Activated gamma-delta T cell treated with anti-CD3 and anti-CD28 coated beads, Interleukin-2, amount 50 U/mL, for 16 hours (primary cell): ENCODE data around the gene FABP3.

ENCODE experiments used
- DNase-seq: peaks from one replicate; pipeline ENCODE4 v3.0.0-alpha.2; 2020; ENCODE audit warnings: low read depth

Gene FABP3

DNA sequence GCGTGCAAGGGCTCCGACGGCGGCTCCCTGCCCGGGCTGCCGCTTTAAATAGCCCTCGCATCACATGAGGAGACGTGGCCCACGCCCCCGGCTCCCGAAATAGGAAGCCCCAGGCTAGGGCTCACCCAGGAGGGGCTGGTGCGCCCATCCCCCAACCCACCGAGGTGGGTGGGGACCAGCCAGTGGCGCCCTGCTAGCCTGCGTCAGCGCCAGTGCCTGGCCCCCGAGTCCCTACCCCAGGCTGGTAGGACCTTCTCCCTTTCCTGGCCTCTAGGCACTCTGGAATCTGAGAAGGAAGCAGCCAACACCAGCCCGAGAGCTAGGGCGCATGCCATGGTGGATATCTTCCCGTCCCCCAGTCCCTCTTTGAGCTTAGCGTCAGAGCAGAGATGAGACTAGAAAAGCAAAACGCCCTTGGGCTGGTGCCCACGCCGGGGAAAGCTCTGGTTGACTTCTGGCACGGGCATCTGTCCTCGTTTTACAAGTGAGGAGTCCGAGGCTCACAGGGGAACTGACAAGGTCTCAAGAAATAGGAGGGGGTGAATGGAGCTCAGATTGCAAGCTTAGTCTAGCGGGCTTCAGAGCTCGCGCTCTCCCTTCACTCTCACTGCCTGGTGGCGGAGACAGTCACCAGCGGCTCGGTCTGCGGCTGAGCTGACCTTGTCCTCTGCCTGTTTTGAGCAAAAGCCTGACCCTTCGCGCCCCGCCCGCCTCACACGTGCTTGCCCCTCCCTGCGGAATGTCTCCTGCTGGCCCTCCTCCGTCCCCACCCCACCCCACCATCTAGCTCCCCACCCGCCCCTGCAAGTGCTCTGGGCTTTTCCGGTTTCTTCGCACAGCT, at the start of gene FABP3:
FABP3 (minus strand) TSS at position 21 of the 841 bp plus-strand sequence. CDS start 62 bp downstream, outside the sequence.
- no peak for DNase-seq

DNA sequence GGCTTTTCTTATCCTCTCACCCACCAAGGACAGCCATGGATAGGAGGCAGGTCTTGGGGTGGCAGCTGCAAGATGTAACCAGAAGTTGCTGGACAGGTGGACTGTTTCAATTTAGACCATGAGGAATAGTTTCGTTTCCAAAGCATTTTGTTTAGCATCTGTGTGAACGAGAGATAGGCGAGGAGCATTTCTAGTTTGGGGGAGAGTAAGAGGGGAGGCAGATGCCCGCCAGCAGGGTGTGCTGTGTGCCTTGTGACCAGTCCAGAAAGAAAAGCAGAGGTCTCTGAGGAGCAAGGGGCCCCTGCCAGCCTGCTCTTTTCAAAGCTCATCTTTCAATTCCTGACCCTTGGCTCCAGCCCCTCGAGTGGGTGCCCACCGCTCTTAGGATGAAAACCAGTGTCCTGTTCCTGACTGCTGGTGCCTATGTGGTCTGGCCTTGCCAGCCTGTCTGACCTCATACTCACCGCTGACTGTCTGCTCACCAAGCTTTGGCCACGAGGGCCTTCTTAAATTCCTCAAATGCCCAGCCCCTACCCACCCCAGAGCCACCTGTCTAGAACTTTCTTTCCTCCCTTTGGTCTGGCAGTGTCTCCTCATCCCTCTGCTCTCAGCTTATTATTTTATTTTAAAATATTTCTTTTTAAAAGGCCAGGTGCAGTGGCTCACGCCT, 48.6 kb upstream of the FABP3 start:
- DNase-seq: no peak

DNA sequence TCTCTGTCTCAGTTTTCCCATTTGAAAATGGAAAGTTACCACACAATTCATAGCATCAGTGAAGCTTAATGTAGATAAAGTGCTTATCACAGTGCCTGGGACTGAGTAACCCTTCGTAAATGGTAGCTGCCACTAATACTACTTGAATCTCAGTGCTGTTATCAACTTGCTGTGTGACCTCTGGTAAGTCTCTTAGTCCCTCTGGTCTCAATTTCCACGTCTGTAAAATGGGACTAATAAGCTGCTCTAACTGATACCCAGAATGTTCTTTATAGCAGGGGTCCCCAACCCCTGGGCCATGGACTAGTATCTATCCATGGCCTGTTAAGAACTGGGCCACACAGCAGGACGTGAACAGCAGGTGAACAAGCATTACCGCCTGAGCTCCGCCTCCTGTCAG, 47.8 kb upstream of the FABP3 start:
- DNase-seq: no peak

DNA sequence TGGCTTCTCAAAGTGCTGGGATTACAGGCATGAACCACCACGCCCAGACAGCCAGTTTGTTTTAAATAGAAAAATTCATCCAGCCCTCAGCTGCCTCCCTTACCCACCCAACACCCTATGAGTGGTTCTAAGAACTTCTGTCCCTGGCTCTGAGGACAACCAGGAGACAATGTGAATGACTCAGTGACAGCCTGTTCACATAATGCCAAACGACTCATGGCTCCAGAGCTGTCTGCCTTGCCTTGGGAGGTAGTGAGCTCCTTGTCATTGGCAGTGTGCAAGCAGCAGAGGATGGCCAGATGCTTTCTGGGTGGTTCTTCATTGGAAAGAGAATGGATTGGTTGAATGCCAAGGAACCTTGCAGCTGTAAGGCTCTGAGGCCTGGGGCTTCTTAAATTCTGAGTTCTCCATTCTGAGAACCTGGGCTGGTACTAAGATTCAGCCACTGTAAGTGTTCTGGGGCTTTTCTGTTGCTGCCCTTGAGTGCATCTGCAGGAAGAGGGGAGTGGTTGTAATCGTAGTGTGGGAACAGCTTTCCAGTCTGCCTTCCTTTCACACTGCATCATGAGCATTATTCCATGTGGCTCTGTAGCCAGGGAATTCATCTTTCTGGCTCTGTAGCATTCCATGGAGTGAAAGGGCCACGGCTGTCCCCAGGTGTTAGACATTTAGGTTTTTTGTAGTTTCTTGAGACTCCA, 45.9 kb upstream of the FABP3 start:
- no peak for DNase-seq

DNA sequence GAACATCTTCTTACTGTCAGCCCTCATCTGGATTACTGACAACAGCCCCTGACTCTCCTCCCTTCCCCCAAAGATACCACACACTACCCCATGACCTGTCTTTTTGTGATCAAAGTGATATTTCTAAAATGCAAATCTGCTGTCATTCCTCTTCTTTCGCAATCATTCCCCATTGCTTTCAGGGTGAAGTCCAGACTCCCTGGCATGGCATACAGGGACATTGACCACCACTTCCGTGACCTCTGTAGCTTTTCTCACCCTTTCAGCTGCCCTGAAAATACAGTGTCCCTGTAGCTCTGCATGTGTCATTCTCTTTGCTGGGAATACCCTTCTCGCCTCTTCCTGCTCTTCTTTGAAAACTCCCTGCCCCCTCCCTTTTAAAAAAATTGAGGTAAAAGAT, 44.3 kb upstream of the FABP3 start:
- no peak for DNase-seq

DNA sequence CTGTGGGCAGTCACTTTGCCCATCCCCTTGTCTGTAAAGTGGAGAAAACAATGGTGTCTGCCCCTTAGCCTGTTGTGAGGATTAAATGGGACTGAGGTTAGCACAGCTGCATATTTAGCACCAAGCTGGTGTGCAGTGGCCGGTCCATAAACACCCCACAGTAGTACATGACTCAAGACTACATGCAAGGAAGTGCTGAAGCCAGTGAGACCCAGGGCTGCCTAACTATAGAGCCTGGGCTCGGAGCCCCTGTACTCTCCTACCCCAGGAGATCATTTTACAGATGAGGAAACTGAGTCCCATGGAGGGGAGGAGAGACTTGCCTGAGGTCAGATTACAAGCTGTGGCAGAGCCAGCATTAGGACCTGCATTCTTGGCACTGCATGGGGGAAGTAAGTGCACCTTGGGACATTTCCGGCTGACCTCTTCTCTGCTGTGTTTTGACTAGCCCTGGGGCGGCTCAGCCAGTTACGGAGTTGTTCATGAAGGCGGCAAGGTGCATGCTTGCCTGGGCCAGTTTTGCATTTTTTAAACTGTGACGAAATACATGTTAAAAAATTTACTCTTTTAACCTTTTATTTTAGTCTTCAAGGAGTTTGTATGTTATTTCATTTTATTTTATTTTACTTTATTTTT, 43.3 kb upstream of the FABP3 start:
- no peak for DNase-seq

DNA sequence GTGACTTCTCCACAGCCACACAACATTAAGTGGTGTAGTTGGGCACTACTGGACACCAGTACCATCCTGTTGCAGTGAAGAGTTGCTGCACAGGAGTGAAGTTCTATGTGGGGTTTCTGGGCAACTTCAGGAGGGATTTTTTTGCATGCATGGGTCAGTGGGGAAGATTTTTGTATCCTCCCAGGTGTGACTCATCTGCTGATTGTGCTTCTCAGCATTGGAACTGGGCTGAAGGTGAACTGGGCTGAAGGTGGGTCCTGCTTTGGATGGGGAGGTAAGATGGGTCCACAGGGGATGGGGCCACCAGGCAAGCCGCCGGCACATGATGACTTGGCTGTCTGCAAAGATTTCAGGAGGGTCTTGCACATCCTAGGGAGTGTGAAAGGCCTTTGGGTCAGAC, 42.8 kb upstream of the FABP3 start:
- DNase-seq: no peak

DNA sequence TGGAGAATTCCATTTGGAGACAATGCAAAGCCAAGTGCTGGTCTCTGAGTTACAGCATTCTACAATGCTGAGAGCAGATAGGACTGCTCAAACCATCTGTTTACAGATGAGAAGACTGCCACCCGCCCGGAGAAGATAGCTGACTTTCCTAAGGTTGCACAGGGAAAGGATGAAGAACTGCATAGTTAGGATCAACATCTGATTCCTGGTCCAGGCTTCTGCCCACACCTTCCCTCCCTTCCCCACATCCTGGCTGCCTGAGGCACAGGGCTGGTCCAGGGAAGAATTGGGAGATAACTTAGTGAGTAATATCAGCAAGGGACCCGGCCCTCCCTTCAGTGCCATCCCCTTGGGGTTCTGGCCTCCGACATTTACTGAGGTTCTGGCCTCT, 42.1 kb upstream of the FABP3 start:
- DNase-seq: no peak

DNA sequence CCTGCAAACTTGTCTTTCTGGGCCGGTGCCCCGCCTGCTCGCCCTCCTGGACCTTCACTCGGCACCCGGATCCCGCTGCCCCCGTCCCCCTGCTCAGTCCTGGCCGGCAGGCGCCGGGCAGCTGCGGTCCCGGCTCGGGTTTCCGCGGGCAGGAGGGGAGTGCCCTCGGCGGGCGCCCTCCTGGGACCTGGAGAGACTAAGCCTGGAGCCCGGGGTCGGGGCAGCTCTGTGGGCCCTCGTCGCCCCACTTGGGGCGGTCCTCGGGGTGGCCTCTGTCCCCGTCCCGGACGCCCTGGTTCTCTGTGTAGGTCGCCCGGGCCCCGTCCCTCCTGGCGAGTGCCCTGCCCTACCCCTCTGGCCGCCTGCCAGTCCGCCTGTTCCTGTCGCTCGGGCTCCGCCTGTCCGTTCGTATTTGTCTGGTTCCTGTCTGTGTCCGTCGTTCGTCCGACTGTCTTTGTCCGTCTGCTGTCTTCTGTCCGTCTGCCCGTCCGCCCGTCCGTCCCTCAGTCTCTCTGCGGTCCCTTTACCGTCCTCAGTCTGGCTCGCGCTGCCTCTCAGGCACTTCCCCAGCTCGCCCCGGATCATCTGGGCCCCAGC, 40.6 kb upstream of the FABP3 start:
- DNase-seq: no peak

DNA sequence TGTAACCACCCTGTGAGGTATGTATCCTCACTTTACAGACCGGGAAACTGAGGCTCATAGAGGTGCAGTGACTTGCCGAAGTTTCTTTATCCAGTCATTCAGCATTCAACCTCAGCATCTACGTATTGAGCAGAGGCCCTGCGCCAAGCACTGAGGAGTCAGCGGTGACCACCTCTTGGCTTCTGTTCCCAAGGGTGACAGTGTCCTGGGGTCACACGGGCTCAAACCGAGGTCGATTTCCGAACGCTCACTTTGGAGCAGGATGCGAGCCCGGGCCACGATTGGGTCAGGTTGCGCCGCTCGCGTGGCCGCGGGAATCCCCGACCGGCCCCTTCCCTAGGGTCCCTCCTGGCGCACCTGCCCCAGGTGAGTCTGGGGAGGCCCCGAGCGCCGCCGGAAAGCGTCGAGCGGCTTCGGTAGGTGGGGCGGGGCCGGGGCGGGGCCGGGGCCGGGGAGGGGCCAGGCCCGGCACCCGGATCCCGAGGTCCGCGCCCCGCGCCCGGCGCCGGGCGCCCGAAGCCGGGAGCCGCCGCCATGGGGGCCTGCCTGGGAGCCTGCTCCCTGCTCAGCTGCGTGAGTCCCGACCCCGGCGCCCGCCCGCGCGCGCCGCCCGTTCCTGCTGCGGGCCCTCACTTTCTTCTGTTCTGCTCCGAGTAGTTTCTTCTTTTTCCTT, 40.0 kb upstream of the FABP3 start, which contains the start of gene SERINC2:
SERINC2 (plus strand) TSS at position 482 of the 673 bp plus-strand sequence; CDS start at position 535, 53 bp downstream.
- no peak for DNase-seq

DNA sequence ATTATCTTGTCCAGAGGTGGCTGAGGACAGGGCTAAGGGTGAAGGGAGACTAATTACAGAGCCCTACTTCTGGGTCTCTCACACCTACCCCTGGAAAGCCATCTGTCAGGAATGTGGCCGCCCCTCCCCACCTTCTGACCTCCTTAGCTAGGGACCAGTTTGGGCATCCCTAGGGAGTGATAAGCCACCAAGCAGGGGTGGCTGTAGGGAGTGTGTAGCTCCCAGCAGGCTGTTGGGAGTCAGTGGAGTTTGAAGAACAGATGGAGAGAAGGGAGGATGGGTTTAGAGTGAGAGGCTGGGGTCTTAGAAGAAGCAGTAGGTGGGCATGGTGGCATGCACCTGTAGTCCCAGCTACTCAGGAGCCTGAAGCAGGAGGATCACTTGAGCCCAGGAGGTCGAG, 39.3 kb upstream of the FABP3 start:
- no peak for DNase-seq

DNA sequence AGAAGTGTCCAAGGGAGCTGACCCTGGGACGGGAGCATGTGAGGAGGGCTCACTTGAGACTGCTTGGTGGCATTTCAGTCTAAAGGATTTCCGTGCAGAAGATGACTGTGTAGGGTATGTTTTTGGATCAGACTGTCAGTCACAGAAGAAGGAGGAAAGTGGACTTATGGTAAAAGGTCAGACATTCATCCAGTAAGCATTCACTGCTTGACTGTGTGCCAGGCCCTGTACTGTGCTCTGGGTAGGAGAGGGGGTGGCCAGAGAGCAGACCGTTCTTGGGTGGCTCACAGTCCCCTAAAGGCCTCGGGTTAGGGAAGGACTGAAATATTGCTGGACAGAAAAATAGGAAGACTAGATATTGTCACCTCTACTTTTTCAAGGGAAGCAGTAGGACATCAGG, 38.0 kb upstream of the FABP3 start:
- no peak for DNase-seq

DNA sequence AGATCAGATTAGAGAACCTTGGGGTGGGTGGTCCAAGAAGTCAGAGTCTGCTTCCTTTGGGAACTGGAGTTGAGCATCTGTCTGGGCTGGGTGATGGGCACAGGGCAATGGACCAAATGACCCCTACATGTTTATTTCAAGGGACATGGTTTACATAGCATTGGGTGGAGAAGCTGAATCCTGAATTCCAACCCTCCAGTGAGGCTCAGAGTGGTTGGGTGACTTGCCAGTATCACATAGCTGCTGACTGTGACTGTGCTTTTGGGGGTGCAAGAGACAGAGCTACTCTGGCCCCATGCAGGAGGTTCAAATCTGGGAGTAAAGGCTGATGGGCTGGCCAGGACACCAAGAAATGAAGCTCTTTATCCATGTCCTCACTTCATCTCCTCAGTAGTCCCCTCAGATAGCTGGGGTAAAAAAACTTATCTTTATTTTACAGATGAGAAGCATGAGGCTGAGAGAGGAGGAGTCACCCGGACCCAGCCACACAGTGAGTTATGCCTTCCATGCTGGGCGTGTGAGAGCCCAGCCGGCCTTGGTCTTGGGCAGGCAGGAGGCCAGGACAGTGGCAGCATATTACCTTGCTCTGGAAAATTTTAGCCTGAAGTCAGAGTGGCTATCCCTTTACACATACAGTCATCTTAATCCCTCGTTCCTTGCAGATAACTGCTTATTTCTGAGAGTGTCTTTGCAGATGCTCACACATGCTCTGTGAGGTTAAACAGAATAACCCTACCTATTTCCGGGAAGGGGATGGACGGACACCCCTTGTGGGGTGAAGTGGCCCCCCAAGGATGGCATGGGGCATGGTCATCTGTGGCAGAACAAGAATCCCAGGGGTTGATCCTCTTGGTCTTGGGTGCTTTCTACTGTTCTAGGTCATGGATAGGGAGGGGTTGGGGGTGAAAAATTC, 37.3 kb upstream of the FABP3 start:
- DNase-seq: no peak

DNA sequence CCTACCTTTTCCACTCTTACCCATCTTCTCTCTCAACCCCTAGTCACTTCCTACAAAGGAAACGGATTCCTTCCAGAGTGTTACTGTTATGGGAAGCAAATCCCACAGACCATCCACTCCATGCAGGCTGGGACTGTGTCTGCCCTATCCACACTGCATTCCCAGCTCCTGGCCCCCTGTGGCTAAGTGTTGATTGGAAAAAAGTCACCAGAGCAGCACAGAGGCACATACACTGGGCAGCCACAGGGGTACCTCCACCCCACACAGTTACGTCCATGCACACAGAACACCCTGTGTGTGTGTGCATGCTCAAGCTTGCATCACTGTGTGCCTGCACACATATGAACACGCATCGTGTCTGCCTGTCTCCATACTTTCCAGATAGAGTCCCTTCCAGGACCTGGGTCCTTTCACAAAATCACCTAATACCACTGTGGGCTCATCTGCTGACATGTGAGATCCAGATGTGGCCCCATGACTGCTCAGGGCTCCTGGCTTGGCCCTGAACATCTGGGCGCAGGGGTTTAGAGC, 36.0 kb upstream of the FABP3 start:
- DNase-seq: no peak

DNA sequence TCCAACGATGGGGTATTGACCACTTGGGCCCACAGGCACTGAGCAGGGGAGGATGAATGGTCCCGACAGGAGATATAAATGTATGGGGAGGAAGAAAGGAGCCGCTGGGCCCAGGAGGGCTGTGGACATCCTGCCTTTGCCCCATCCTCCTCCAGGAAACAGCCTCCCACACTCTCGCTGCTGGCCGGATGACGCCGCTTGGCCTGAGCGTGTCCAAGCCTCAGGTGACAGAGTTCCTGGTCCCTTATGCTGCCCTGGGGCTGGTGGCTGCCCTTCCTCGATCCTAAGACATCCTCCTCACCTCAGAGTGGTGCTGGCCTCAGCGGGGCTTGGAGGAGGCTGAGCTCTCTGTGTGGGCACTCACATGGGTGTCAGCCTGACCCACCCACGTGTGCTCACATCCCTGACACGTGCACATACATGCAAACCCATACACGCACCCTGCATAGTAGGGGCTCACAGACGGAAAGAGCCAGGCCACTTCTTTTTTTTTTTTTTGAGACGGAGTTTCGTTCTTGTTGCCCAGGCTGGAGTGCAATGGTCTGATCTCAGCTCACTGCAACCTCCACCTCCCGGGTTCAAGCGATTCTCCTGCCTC, 34.3 kb upstream of the FABP3 start:
- no peak for DNase-seq

DNA sequence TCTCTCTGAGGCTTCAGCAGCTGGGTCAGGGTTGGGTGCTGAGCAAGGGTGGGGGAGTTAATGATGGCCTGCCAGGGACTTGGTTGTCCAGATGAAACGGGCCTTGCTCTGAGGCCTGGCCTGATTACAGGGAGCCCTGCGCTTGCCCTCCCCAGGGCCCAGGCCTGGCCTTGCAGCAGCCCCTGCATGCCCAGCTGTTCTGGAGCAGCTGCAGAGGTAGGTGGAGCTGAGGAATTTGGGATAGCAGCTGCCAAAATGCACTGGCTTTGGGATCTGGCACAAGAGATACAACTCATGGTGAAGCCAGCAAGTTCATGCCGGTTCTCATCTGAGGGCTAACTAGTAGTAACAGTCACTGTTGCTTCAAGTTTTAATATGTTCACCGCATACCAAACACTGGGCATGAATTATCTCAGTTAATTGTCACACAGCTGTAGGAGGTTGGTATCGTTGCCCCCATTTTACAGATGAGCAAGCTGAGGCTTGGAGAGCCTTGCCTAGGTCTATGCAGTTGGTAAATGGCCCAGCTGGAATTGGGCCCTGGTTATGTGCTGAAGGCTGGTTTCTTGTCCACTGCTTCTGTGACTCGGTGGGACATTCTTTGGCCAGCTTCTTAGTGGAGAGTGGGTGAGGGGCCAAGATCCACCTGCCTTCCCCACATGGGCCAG, 32.8 kb upstream of the FABP3 start:
- DNase-seq: no peak

DNA sequence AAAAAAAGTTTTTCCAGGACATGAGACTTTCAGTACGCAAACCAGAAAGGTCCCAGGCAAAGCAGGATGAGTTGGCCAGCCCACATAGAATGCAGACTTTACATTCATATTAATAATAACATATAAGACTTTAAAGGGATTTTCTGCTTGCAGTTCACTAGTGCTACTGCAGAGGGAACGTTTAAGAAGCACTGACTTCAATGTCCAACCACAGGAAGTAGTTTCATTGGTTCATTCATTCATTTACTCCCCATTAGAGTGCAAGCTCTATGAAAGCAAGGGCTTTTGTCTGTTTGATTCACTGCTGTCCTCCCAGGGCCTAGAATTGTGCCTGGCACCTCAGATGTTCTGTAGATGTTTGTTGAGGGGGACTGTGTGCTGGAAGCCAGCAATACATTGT, 28.4 kb upstream of the FABP3 start:
- no peak for DNase-seq

DNA sequence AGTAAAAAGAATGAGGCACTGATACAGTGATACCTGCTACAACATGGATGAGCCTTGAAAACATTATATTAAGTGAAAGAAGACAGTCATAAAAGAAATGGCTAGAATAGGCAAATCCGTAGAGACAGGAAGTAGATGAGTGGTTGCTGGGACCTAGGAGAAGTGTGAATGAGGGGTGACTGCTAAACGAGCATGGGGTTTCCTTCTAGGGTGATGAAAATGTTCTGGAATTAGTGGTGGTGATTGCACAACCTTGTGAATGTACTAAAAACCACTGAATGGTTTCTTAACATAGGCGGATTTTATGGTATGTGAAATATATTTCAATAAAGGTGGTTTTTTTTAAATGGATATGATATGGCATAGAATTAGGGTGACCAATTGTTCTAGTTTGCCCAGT, 27.5 kb upstream of the FABP3 start:
- DNase-seq: no peak

DNA sequence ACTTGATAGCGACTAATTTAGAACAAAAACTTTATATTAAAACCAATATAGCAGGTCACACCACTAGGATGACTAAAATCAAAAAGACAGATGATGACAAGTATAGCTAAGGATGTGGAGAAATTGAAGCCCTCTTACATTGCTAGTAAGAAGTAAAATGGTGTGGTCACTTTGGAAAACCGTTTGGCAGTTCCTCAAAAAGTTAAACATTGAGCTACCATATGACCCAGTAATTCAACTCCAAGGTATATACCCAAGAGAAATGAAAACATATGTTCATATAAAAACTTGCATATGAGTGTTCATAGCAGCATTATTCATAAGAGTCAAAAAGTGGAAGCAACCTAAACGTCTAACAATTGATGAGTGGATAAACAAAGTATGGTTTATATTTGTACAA, 27.1 kb upstream of the FABP3 start:
- DNase-seq: no peak
